ENCODE measurements around the gene ETV3.
"Not testable (repeated sequence)": the region's sequence is repeated elsewhere in the genome, so short reads cannot be mapped to it uniquely, and the experiment has no call there.

ETV3 gene

DNA sequence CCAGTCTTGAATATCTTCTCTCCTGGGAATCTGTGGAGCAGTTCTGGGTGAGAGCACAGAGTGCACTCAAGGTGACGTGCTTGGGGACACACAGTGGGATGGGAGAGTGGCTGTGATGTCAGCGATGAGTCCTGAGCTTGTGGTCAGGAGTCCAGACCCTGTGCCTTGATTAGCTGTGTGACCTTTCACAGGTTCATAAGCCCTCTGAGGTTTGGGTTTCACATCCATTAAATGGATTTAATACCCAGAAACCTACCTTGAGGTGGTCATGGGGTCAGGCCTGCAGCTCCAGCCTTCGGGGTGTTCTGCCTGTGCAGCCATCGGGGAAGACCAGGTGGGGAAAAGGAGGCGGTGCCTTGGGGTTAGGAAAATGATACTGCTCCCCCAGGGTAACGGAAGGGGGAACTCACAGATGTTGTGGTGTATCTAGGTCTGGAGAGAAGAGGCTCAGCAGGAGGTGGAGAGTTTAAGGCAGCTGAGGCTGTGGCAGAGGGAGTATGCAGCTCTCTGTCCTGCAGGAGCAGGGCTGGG lies 38.5 kb upstream of the ETV3 start:
- H3K27me3 ChIP-seq (ENCODE audit: control insufficient read depth in 1 of 2, insufficient read depth in 1 of 2, low read length in 2 of 2): peaks cover 64 to 73% of the 10 kb centered on the region in 2 experiments
- no peak overlapping the region for H2BK12ac ChIP-seq (ENCODE audit: low read length in 2 of 2)
- no peak overlapping the region for H3K27ac ChIP-seq (ENCODE audit: low read length, poor library complexity, severe bottlenecking)
- no peak overlapping the region for H3K9ac ChIP-seq (ENCODE audit: low read length)
- no peak overlapping the region for H3K23ac ChIP-seq (ENCODE audit: low read length in 2 of 2)
- no peak overlapping the region for H3K4me3 ChIP-seq (ENCODE audit: insufficient read depth in 1 of 2, low read depth in 1 of 2, low read length in 2 of 2)
- H3K9me3 ChIP-seq (ENCODE audit: control insufficient read depth, low read length): no peaks in the 10 kb centered on the region
- no peak overlapping the region for H2BK5ac ChIP-seq (ENCODE audit: low read depth, low read length, poor library complexity, severe bottlenecking)
- no peaks in the 10 kb centered on the region for H3K79me1 ChIP-seq (replicated peaks; ENCODE audit: low read length, poor library complexity, severe bottlenecking)
- 84% methylated on average over 6 of the region's 6 CpGs for WGBS
- no peak overlapping the region for H4K91ac ChIP-seq (ENCODE audit: low read length)
- no peak overlapping the region for H2AFZ ChIP-seq (ENCODE audit: low read depth, low read length)
- H3K4me2 ChIP-seq (ENCODE audit: low read length, poor library complexity, severe bottlenecking): no peak overlapping the region
- H4K8ac ChIP-seq (ENCODE audit: low read length): no peak overlapping the region
- no peak overlapping the region for H3K14ac ChIP-seq (ENCODE audit: low read length in 2 of 2)
- no peaks in the 10 kb centered on the region for H3K36me3 ChIP-seq (ENCODE audit: control insufficient read depth in 1 of 2, insufficient read depth in 2 of 2, low read depth in 1 of 2, low read length in 2 of 2)
- no peak overlapping the region for H2AK5ac ChIP-seq (ENCODE audit: low read length, severe bottlenecking)
- H3K4me1 ChIP-seq (ENCODE audit: control insufficient read depth, insufficient read depth, low read depth, low read length): no peaks in the 10 kb centered on the region
- DNase-seq: no peak
- no peak overlapping the region for H3K4ac ChIP-seq (ENCODE audit: low read depth in 1 of 2, low read length in 2 of 2)
- H3K18ac ChIP-seq (ENCODE audit: low read depth in 1 of 2, low read length in 2 of 2): no peak overlapping the region
- H2BK120ac ChIP-seq (ENCODE audit: low read depth, low read length): no peak overlapping the region
- no peak overlapping the region for H2BK15ac ChIP-seq (ENCODE audit: low read depth, poor library complexity, severe bottlenecking)

- Histone ChIP-seq H4K91ac (ENCODE audit: low read length) (no peak overlapping the region), H3K4me1 (ENCODE audit: control insufficient read depth, insufficient read depth, low read depth, low read length) (no peaks in the 10 kb centered on the region), H2BK12ac (ENCODE audit: low read length in 2 of 2) (no peak overlapping the region), H3K14ac (ENCODE audit: low read length in 2 of 2) (no peak overlapping the region), H3K23ac (ENCODE audit: low read length in 2 of 2) (no peak overlapping the region), H3K4ac (ENCODE audit: low read depth in 1 of 2, low read length in 2 of 2) (no peak overlapping the region), H3K9me3 (ENCODE audit: control insufficient read depth, low read length) (no peaks in the 10 kb centered on the region), H2AFZ (ENCODE audit: low read depth, low read length) (no peak overlapping the region), H3K4me2 (ENCODE audit: low read length, poor library complexity, severe bottlenecking) (no peak overlapping the region), H3K18ac (ENCODE audit: low read depth in 1 of 2, low read length in 2 of 2) (no peak overlapping the region), H4K8ac (ENCODE audit: low read length) (no peak overlapping the region), H3K36me3 (ENCODE audit: control insufficient read depth in 1 of 2, insufficient read depth in 2 of 2, low read depth in 1 of 2, low read length in 2 of 2) (no peaks in the 10 kb centered on the region), H3K9ac (ENCODE audit: low read length) (no peak overlapping the region), H2BK5ac (ENCODE audit: low read depth, low read length, poor library complexity, severe bottlenecking) (no peak overlapping the region), H3K4me3 (ENCODE audit: insufficient read depth in 1 of 2, low read depth in 1 of 2, low read length in 2 of 2) (no peak overlapping the region), H3K27me3 (ENCODE audit: control insufficient read depth in 1 of 2, insufficient read depth in 1 of 2, low read length in 2 of 2) (peaks cover 63 to 77% of the 10 kb centered on the region in 2 experiments), H2BK15ac (ENCODE audit: low read depth, poor library complexity, severe bottlenecking) (no peak overlapping the region), H2AK5ac (ENCODE audit: low read length, severe bottlenecking) (no peak overlapping the region), H2BK120ac (ENCODE audit: low read depth, low read length) (no peak overlapping the region), H3K79me1 (replicated peaks; ENCODE audit: low read length, poor library complexity, severe bottlenecking) (no peaks in the 10 kb centered on the region), H3K27ac (ENCODE audit: low read length, poor library complexity, severe bottlenecking) (no peak overlapping the region)
- DNase-seq: no peak
- WGBS: 82% methylated on average over 1 of the region's 1 CpG
Measured at GRCh38 chr1:157176016-157176415, 37.8 kb upstream of the ETV3 start.

DNA sequence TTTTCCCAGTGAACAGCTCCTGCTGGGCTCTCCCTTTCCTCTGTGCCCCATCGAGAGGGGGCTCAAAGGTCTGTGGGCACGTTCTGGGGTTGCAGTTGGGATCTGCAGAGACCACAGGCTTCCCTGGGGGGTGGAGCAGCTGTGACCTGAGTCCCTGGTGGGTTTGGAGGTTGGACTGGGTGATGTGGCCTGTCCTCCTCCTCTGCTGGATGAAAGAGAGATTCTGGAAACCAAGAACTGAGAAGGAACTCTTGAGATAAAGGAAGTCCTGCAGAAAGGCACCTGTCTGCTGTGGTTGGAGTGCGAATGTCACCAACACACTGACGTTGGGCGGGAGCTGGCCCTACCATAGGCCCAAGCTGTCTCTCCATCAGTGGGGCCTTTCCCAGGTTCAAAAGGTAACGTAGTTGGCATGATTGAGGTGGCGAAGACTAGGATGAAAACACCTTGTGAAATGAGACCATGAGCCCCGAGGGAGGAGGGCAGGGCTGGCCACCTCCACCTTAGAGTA lies 35.8 kb upstream of the ETV3 start:
- H2BK120ac ChIP-seq (ENCODE audit: low read depth, low read length): no peak overlapping the region
- no peak overlapping the region for H2BK15ac ChIP-seq (ENCODE audit: low read depth, poor library complexity, severe bottlenecking)
- no peak overlapping the region for H3K18ac ChIP-seq (ENCODE audit: low read depth in 1 of 2, low read length in 2 of 2)
- H3K9ac ChIP-seq (ENCODE audit: low read length): no peak overlapping the region
- no peaks in the 10 kb centered on the region for H3K79me1 ChIP-seq (replicated peaks; ENCODE audit: low read length, poor library complexity, severe bottlenecking)
- H3K9me3 ChIP-seq (ENCODE audit: control insufficient read depth, low read length): no peaks in the 10 kb centered on the region
- DNase-seq: no peak
- no peak overlapping the region for H3K27ac ChIP-seq (ENCODE audit: low read length, poor library complexity, severe bottlenecking)
- no peaks in the 10 kb centered on the region for H3K4me1 ChIP-seq (ENCODE audit: control insufficient read depth, insufficient read depth, low read depth, low read length)
- H3K4me3 ChIP-seq (ENCODE audit: insufficient read depth in 1 of 2, low read depth in 1 of 2, low read length in 2 of 2): no peak overlapping the region
- H4K8ac ChIP-seq (ENCODE audit: low read length): no peak overlapping the region
- no peak overlapping the region for H2AK5ac ChIP-seq (ENCODE audit: low read length, severe bottlenecking)
- peaks cover 64 to 83% of the 10 kb centered on the region in 2 experiments for H3K27me3 ChIP-seq (ENCODE audit: control insufficient read depth in 1 of 2, insufficient read depth in 1 of 2, low read length in 2 of 2)
- no peak overlapping the region for H3K23ac ChIP-seq (ENCODE audit: low read length in 2 of 2)
- H3K4me2 ChIP-seq (ENCODE audit: low read length, poor library complexity, severe bottlenecking): no peak overlapping the region
- no peak overlapping the region for H4K91ac ChIP-seq (ENCODE audit: low read length)
- 83% methylated on average over 8 of the region's 8 CpGs for WGBS
- H2BK12ac ChIP-seq (ENCODE audit: low read length in 2 of 2): no peak overlapping the region
- no peak overlapping the region for H2AFZ ChIP-seq (ENCODE audit: low read depth, low read length)
- H2BK5ac ChIP-seq (ENCODE audit: low read depth, low read length, poor library complexity, severe bottlenecking): no peak overlapping the region
- no peak overlapping the region for H3K4ac ChIP-seq (ENCODE audit: low read depth in 1 of 2, low read length in 2 of 2)
- no peaks in the 10 kb centered on the region for H3K36me3 ChIP-seq (ENCODE audit: control insufficient read depth in 1 of 2, insufficient read depth in 2 of 2, low read depth in 1 of 2, low read length in 2 of 2)
- no peak overlapping the region for H3K14ac ChIP-seq (ENCODE audit: low read length in 2 of 2)

- not testable (repeated sequence) for H2BK12ac ChIP-seq (ENCODE audit: low read length in 2 of 2); H3K4ac ChIP-seq (ENCODE audit: low read depth in 1 of 2, low read length in 2 of 2); H3K14ac ChIP-seq (ENCODE audit: low read length in 2 of 2); H3K36me3 ChIP-seq (ENCODE audit: control insufficient read depth in 1 of 2, insufficient read depth in 2 of 2, low read depth in 1 of 2, low read length in 2 of 2); H3K4me3 ChIP-seq (ENCODE audit: insufficient read depth in 1 of 2, low read depth in 1 of 2, low read length in 2 of 2); H3K9me3 ChIP-seq (ENCODE audit: control insufficient read depth, low read length); H3K4me1 ChIP-seq (ENCODE audit: control insufficient read depth, insufficient read depth, low read depth, low read length); H3K4me2 ChIP-seq (ENCODE audit: low read length, poor library complexity, severe bottlenecking); H2AK5ac ChIP-seq (ENCODE audit: low read length, severe bottlenecking); H3K79me1 ChIP-seq (replicated peaks; ENCODE audit: low read length, poor library complexity, severe bottlenecking); H2AFZ ChIP-seq (ENCODE audit: low read depth, low read length); H3K23ac ChIP-seq (ENCODE audit: low read length in 2 of 2); H2BK15ac ChIP-seq (ENCODE audit: low read depth, poor library complexity, severe bottlenecking); H2BK120ac ChIP-seq (ENCODE audit: low read depth, low read length); H3K27ac ChIP-seq (ENCODE audit: low read length, poor library complexity, severe bottlenecking); H3K18ac ChIP-seq (ENCODE audit: low read depth in 1 of 2, low read length in 2 of 2); H2BK5ac ChIP-seq (ENCODE audit: low read depth, low read length, poor library complexity, severe bottlenecking); DNase-seq; H3K9ac ChIP-seq (ENCODE audit: low read length); H4K8ac ChIP-seq (ENCODE audit: low read length); H4K91ac ChIP-seq (ENCODE audit: low read length)
- 76% methylated on average over 2 of the region's 2 CpGs for WGBS
- peaks cover 61 to 84% of the 10 kb centered on the region in 2 experiments for H3K27me3 ChIP-seq (ENCODE audit: control insufficient read depth in 1 of 2, insufficient read depth in 1 of 2, low read length in 2 of 2)
Measured at GRCh38 chr1:157173241-157173640, 35.0 kb upstream of the ETV3 start.
